Activated B cell treated with CpG ODN at 0.5 μM for 24 hours (primary cell): ENCODE results near the gene CARS1. TPM values are rescaled to one million over a fixed set of nuclear protein-coding genes. Genes with fewer than 3 reads are reported as not detected.
A peak's percentile ranks its signal among the peaks of the same experiment; 100 is the strongest.

ENCODE experiments used
- ATAC-seq: fragments of 200-7000 bp; cut with Tn5 transposase; one replicate; pipeline ENCODE4 v1.10.0; 2021; ENCODE audit warnings: low read depth, mild to moderate bottlenecking, moderate library complexity
- CTCF ChIA-PET: fragments of 350-600 bp; sonication (Branson Sonifier 250); formaldehyde crosslinking; loops from one replicate; lab custom pipeline; 2021; ENCODE audit warnings: antibody characterized with exemption; lab: Charles Lee
- POLR2A ChIA-PET: fragments of 350-600 bp; sonication (Branson Sonifier 250); formaldehyde crosslinking; loops from one replicate; lab custom pipeline; 2021; ENCODE audit warnings: antibody characterized with exemption; lab: Charles Lee
- DNase-seq: peaks from one replicate; pipeline ENCODE4 v3.0.0; 2022
- H3K27ac Mint-ChIP-seq: one replicate; pipeline ENCODE4 v1.8.0; 2020; ENCODE audit warnings: mixed read lengths
- H3K27me3 Mint-ChIP-seq: one replicate; pipeline ENCODE4 v1.8.0; 2021; ENCODE audit warnings: mixed read lengths
- H3K36me3 Mint-ChIP-seq: one replicate; pipeline ENCODE4 v1.8.0; 2021; ENCODE audit warnings: low read depth, mixed read lengths
- H3K4me1 Mint-ChIP-seq: one replicate; pipeline ENCODE4 v1.8.0; 2021; ENCODE audit warnings: mixed read lengths
- H3K4me3 Mint-ChIP-seq: one replicate; pipeline ENCODE4 v1.8.0; 2020; ENCODE audit warnings: mild to moderate bottlenecking, mixed read lengths
- H3K9me3 Mint-ChIP-seq: one replicate; pipeline ENCODE4 v1.8.0; 2020; ENCODE audit warnings: mixed read lengths
- intact Hi-C: fragments of 100-400 bp; cut with micrococcal nuclease; formaldehyde crosslinking; loops from one replicate; pipeline ENCODE4 v1.15.1; 2024
- total RNA-seq: library from RNA; stranded (reverse); gene quantifications from 2 replicates; pipeline ENCODE4 v1.2.3, GENCODE V29; 2022
- TF ChIP-seq, protein P1 (sequence below): fragments of 200-600 bp; IDR thresholded peaks from one replicate; pipeline ENCODE4 v1.8.0; 2022; ENCODE audit warnings: antibody characterized with exemption, mild to moderate bottlenecking

CARS1 gene
- total RNA-seq, 1 donor from 2014 or later = 110 TPM

DNA sequence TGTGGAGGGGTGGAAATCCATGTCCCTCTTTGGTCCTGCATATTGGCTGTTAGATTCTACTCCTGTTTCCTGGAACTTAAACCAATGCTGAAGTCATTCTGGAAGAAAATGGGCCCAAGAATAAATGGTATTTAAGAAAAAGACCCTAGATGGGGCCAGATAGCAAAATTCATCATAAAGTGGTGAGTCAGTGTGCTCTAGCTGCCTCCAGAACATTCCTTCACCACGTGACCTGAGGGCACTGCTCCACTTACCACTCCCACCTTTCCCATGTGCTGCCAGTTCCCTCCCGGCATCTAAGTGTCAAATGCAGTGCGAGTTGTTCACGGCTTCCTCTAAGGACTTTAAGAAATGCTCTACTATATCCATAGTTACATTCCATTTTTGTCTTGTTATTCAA lies 34.2 kb downstream of the CARS1 start:
- POLR2A ChIA-PET = interaction anchor here (1.1 to 1.5 kb wide), 2 partner anchors 31 to 34 kb away, joined by 3 to 4 read pairs; partner anchors contain the start of genes CARS1 and NAP1L4
- Mint-ChIP-seq H3K27me3 (no peaks in the 10 kb centered on the region), H3K27ac (peak overlapping the region; percentile 83), H3K9me3 (no peaks in the 10 kb centered on the region), H3K4me1 (peaks cover 18% of the 10 kb centered on the region), H3K4me3 (peak overlapping the region; percentile 59), H3K36me3 (peaks cover 72% of the 10 kb centered on the region)
- TF ChIP-seq, protein P1, sequence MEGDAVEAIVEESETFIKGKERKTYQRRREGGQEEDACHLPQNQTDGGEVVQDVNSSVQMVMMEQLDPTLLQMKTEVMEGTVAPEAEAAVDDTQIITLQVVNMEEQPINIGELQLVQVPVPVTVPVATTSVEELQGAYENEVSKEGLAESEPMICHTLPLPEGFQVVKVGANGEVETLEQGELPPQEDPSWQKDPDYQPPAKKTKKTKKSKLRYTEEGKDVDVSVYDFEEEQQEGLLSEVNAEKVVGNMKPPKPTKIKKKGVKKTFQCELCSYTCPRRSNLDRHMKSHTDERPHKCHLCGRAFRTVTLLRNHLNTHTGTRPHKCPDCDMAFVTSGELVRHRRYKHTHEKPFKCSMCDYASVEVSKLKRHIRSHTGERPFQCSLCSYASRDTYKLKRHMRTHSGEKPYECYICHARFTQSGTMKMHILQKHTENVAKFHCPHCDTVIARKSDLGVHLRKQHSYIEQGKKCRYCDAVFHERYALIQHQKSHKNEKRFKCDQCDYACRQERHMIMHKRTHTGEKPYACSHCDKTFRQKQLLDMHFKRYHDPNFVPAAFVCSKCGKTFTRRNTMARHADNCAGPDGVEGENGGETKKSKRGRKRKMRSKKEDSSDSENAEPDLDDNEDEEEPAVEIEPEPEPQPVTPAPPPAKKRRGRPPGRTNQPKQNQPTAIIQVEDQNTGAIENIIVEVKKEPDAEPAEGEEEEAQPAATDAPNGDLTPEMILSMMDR = no peak
- DNase-seq = no peak
- no peak for ATAC-seq
- CTCF ChIA-PET = interaction anchor here (0.7 to 2.2 kb wide), 3 partner anchors 14 to 93 kb away, joined by 3 to 8 read pairs (median 6); no protein-coding TSS in a partner anchor
- intact Hi-C loops = loop anchor here (1.0 to 2.0 kb wide), 3 partner anchors 12 to 34 kb away; partner anchors contain the start of genes CARS1 and NAP1L4

DNA sequence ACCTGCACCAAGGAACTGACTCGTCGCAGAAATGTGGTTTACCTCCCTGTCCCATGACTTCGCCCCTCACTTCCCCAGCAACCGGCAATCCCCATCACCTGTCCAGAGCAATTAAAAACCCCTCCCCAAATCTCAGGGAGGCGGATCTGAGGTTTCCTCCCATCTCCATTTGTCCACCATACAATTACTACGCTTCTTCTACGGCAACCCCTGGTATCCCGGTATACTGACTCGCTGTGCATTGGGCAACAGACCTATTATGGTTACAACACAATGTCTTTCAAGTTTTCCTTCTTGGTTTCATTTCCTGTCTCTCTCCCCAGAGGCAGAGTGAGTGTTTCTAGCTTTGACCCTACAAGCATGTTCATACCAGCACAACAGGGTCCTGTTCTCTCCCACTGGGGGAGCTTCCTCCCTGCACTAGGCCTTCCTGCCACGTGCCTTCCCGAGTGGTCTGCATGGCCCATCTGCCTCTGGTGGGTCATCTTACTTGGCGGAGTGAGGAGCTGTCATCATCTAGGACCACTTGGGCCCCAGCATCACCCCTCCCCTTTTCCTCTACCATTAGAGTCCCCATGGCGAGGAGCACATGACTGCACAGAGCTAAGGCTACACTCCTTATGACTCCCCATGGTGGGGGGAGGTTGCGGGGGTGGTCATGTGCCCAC lies 34.8 kb downstream of the CARS1 start:
- peak; percentile 88 for ATAC-seq
- peaks cover 72% of the 10 kb centered on the region for H3K36me3 Mint-ChIP-seq
- no peaks in the 10 kb centered on the region for H3K27me3 Mint-ChIP-seq
- ChIA-PET CTCF (interaction anchor here (1.6 to 2.2 kb wide), 2 partner anchors 14 to 69 kb away, joined by 6 to 8 read pairs; no protein-coding TSS in a partner anchor), POLR2A (interaction anchor here (0.8 to 1.5 kb wide), 3 partner anchors 27 to 35 kb away, joined by 3 to 4 read pairs (median 3); partner anchors contain the start of genes CARS1 and NAP1L4)
- peaks cover 18% of the 10 kb centered on the region for H3K4me1 Mint-ChIP-seq
- H3K9me3 Mint-ChIP-seq = no peaks in the 10 kb centered on the region
- intact Hi-C loops = loop anchor here (1.0 to 2.0 kb wide), 3 partner anchors 13 to 34 kb away; partner anchors contain the start of genes CARS1 and NAP1L4
- peak overlapping the region; percentile 83 for H3K27ac Mint-ChIP-seq
- TF ChIP-seq, protein P1 = no peak
- peak overlapping the region; percentile 59 for H3K4me3 Mint-ChIP-seq
- no peak for DNase-seq

DNA sequence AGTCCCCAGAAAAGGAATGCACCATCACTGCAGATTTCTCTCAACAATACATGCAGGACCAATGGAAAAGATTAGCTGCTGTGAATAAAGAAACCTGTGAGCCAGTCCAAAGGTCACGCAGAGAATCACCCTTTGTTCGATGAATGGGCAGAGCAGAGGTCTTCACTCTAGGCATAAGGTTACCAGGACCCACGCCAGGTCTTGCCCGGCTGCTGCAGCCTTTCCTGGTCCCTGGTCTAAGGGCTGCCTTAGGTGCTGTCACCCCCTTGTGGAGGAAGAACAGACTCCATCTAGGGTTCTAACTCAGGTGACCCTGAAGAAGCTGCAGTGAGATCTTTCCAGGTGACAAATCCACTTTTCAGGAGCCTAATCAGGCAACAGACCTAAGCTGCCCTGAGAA lies 36.1 kb downstream of the CARS1 start:
- no peaks in the 10 kb centered on the region for H3K27me3 Mint-ChIP-seq
- no peak overlapping the region for H3K4me3 Mint-ChIP-seq
- no peaks in the 10 kb centered on the region for H3K9me3 Mint-ChIP-seq
- peaks cover 18% of the 10 kb centered on the region for H3K4me1 Mint-ChIP-seq
- no peak overlapping the region for H3K27ac Mint-ChIP-seq
- intact Hi-C loops = loop anchor here (1.0 kb wide), 1 partner anchor 45 kb away; no protein-coding TSS in a partner anchor
- peaks cover 74% of the 10 kb centered on the region for H3K36me3 Mint-ChIP-seq
- ChIA-PET POLR2A (no interaction called here), CTCF (no interaction called here)
- TF ChIP-seq, protein P1 = no peak
- ATAC-seq (no peak), DNase-seq (no peak)

DNA sequence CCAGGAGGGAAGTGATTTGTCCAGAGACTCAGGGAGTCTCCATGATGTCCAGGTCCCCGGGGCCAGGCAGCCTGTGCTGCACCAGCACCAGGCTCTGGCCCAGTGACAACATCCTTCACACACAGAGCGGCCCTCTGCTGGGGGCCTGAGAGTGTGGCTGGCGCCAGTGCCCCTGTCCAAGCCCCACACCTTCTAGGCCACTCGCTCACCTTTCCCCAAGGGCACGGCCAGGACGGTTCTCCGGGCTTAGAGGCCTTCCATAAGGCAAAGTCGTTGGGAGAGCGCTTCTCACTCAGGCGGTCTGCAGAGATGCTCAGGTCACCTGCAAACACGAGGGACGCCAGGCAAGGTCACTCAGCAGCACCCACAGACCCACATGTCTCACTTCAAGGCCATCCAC lies 37.2 kb downstream of the CARS1 start:
- no peaks in the 10 kb centered on the region for H3K9me3 Mint-ChIP-seq
- H3K27ac Mint-ChIP-seq = no peak overlapping the region
- intact Hi-C loops = no loop called here
- no peak for ATAC-seq
- CTCF ChIA-PET = no interaction called here
- H3K4me1 Mint-ChIP-seq = peaks cover 18% of the 10 kb centered on the region
- H3K36me3 Mint-ChIP-seq = peaks cover 78% of the 10 kb centered on the region
- TF ChIP-seq, protein P1 = no peak
- H3K27me3 Mint-ChIP-seq = no peaks in the 10 kb centered on the region
- DNase-seq = no peak
- H3K4me3 Mint-ChIP-seq = no peak overlapping the region
- POLR2A ChIA-PET = no interaction called here

DNA sequence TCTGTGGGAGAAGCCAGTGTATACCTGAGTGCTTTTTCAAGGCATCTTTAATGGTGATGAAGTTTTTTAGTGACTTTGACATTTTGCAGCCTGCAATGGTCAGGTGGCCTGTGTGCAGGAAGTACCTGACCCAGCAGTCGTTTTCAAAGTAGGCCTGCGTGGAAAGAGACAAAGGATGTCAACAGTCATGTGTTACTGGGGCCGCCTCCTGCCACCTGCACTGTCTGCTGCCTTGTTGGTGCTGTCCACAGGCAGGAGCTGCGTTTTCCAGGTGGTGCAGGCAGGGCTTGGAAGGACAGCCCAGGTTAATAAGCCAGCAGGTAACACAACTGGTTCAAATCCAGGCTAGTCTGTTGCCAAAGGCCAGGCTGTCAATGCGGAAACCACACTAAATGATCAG lies 38.6 kb downstream of the CARS1 start:
- POLR2A ChIA-PET = no interaction called here
- H3K27ac Mint-ChIP-seq = no peak overlapping the region
- no peaks in the 10 kb centered on the region for H3K9me3 Mint-ChIP-seq
- CTCF ChIA-PET = no interaction called here
- no peaks in the 10 kb centered on the region for H3K27me3 Mint-ChIP-seq
- DNase-seq (no peak), ATAC-seq (no peak)
- H3K4me3 Mint-ChIP-seq = no peak overlapping the region
- H3K4me1 Mint-ChIP-seq = peaks cover 18% of the 10 kb centered on the region
- peaks cover 85% of the 10 kb centered on the region for H3K36me3 Mint-ChIP-seq
- TF ChIP-seq, protein P1 = no peak
- intact Hi-C loops = no loop called here
